Measurements from ENCODE around the gene CORO2A. TPM values are rescaled to one million over a fixed set of nuclear protein-coding genes. Genes with fewer than 3 reads are reported as not detected.
A peak's percentile ranks its signal among the peaks of the same experiment; 100 is the strongest.

The CORO2A gene
- total and polyA plus RNA-seq, 10 of the 15 experiments (the other 5 are each of a cell fraction or from before 2014, with no cell fraction given): 1.0 to 5.3 (median 3.5) TPM

GRCh38 chr9:98075332-98075805 lies 117.1 kb downstream of the CORO2A start:
- SMC1A ChIA-PET (ENCODE audit: uncharacterized antibody, unreplicated experiment): interaction anchor here (0.7 to 2.5 kb wide), 8 partner anchors 10 to 182 kb away, joined by 3 to 13 read pairs (median 4); partner anchors contain the start of gene TRIM14
- Histone ChIP-seq H3K27me3 (replicated peaks in 1 of 2; ENCODE audit: control insufficient read depth in 2 of 2, insufficient read depth in 2 of 2, low read length in 1 of 2) (no peaks in the 10 kb centered on the region), H3K27ac (ENCODE audit: control insufficient read depth, insufficient read depth) (no peak overlapping the region), H3K4me3 (no peak overlapping the region), H3K9me3 (replicated peaks; ENCODE audit: control insufficient read depth, insufficient read depth, low read length) (no peaks in the 10 kb centered on the region), H3K4me2 (ENCODE audit: control insufficient read depth, insufficient read depth) (no peak overlapping the region), H3K4me1 (ENCODE audit: control insufficient read depth, insufficient read depth, low read length) (no peaks in the 10 kb centered on the region), H3K9ac (ENCODE audit: control insufficient read depth, insufficient read depth, low read length) (no peak overlapping the region), H3K79me2 (ENCODE audit: control insufficient read depth, insufficient read depth, low read length) (peaks cover 5% of the 10 kb centered on the region), H2AFZ (ENCODE audit: control insufficient read depth, low read depth, low read length) (no peak overlapping the region), H4K20me1 (ENCODE audit: control insufficient read depth, insufficient read depth) (no peaks in the 10 kb centered on the region), H3K36me3 (ENCODE audit: control insufficient read depth in 2 of 2, insufficient read depth in 2 of 2, low read length in 1 of 2) (peaks cover 5 to 13% of the 10 kb centered on the region in 2 experiments)
- DNase-seq (ENCODE audit: low read depth, low spot score) (no peak), FAIRE-seq (no peak), ATAC-seq (no peak)
- POLR2A ChIA-PET: no interaction called here
- BruUV-seq (replicated peaks): no TSS peak
- no peak for TF ChIP-seq SIN3A (IDR thresholded peaks at IDR 0.05; ENCODE audit: low read depth, low read length)
- TF ChIP-seq HDGF (IDR thresholded peaks at IDR 0.05): 0 out of 2 replicates have a peak, but pooled peaks have one; percentile 59
- in situ Hi-C loops (cut with MboI) (no loop called here), intact Hi-C loops (cut with micrococcal nuclease; ENCODE audit: unreplicated experiment) (loop anchor here (2.0 kb wide), 2 partner anchors 43 to 139 kb away; partner anchors contain the start of gene TRIM14)
- WGBS (ENCODE audit: insufficient coverage, insufficient replicate concordance, low lambda C conversion rate, missing lambda C conversion rate): 3% methylated on average over 6 of the region's 6 CpGs
- RAD21 ChIA-PET (ENCODE audit: unreplicated experiment): interaction anchor here (0.5 to 2.8 kb wide), 4 partner anchors 47 to 189 kb away, joined by 3 to 12 read pairs (median 3); partner anchors contain the start of gene TRMO
- CTCF ChIA-PET: interaction anchor here (1.2 to 4.1 kb wide), 12 partner anchors 9 to 188 kb away, joined by 3 to 41 read pairs (median 8); partner anchors contain the start of gene TBC1D2

- Histone ChIP-seq H3K9me3 (replicated peaks; ENCODE audit: control insufficient read depth, insufficient read depth, low read length) (no peaks in the 10 kb centered on the region), H2AFZ (ENCODE audit: control insufficient read depth, low read depth, low read length) (no peak overlapping the region), H4K20me1 (ENCODE audit: control insufficient read depth, insufficient read depth) (no peaks in the 10 kb centered on the region), H3K36me3 (ENCODE audit: control insufficient read depth in 2 of 2, insufficient read depth in 2 of 2, low read length in 1 of 2) (peaks cover 5 to 14% of the 10 kb centered on the region in 2 experiments), H3K27me3 (replicated peaks in 1 of 2; ENCODE audit: control insufficient read depth in 2 of 2, insufficient read depth in 2 of 2, low read length in 1 of 2) (no peaks in the 10 kb centered on the region), H3K27ac (ENCODE audit: control insufficient read depth, insufficient read depth) (no peak overlapping the region), H3K4me3 (no peak overlapping the region), H3K4me1 (ENCODE audit: control insufficient read depth, insufficient read depth, low read length) (no peaks in the 10 kb centered on the region), H3K4me2 (ENCODE audit: control insufficient read depth, insufficient read depth) (no peak overlapping the region), H3K9ac (ENCODE audit: control insufficient read depth, insufficient read depth, low read length) (no peak overlapping the region), H3K79me2 (ENCODE audit: control insufficient read depth, insufficient read depth, low read length) (peaks cover 5% of the 10 kb centered on the region)
- 9% methylated on average over 13 of the region's 13 CpGs for WGBS (ENCODE audit: insufficient coverage, insufficient replicate concordance, low lambda C conversion rate, missing lambda C conversion rate)
- no peak for DNase-seq (ENCODE audit: low read depth, low spot score)
- ATAC-seq: peak; percentile 81
- RAD21 ChIA-PET (ENCODE audit: unreplicated experiment): interaction anchor here (0.5 to 2.8 kb wide), 11 partner anchors 17 to 190 kb away, joined by 3 to 12 read pairs (median 3); partner anchors contain the start of genes NANS, TBC1D2, TRIM14 and TRMO
- in situ Hi-C loops (cut with MboI): loop anchor here (5.0 to 25.0 kb wide), 2 partner anchors 188 to 713 kb away; partner anchors contain the start of gene ANKS6
- CTCF ChIA-PET: interaction anchor here (0.7 to 4.1 kb wide), 31 partner anchors 10 to 189 kb away, joined by 3 to 41 read pairs (median 5); partner anchors contain the start of genes NANS, TBC1D2 and TRIM14
- POLR2A ChIA-PET: no interaction called here
- no peak for FAIRE-seq
- SMC1A ChIA-PET (ENCODE audit: uncharacterized antibody, unreplicated experiment): interaction anchor here (0.6 to 4.1 kb wide), 15 partner anchors 17 to 209 kb away, joined by 3 to 14 read pairs (median 4); partner anchors contain the start of gene TRIM14
- BruUV-seq (replicated peaks): no TSS peak
- intact Hi-C loops (cut with micrococcal nuclease; ENCODE audit: unreplicated experiment): loop anchor here (1.0 to 2.0 kb wide), 4 partner anchors 44 to 189 kb away; partner anchors contain the start of gene TRIM14
- TF ChIP-seq CEBPZ (IDR thresholded peaks at IDR 0.05; ENCODE audit: low read depth, low read length) (no peak), BCL11A (IDR thresholded peaks at IDR 0.05; ENCODE audit: low read depth, low read length) (no peak), ZBED1 (IDR thresholded peaks at IDR 0.05; ENCODE audit: borderline replicate concordance) (no peak), IKZF2 (IDR thresholded peaks at IDR 0.05) (peak; percentile 37 to 38; a peak in 3 of 4 replicates), NR2C2 (IDR thresholded peaks at IDR 0.05; ENCODE audit: borderline replicate concordance, control insufficient read depth, insufficient read length, low read depth) (no peak), NFIC (IDR thresholded peaks at IDR 0.05; ENCODE audit: low read depth, low read length) (no peak), RB1 (IDR thresholded peaks at IDR 0.05; ENCODE audit: borderline replicate concordance) (peak; percentile 47; the same call in 1 of the 2 replicates), NFYB (IDR thresholded peaks at IDR 0.05; ENCODE audit: insufficient read depth, low read depth, low read length) (no peak), TARDBP (IDR thresholded peaks at IDR 0.05; ENCODE audit: borderline replicate concordance) (0 out of 2 replicates have a peak, but pooled peaks have one; percentile 22), IRF4 (IDR thresholded peaks at IDR 0.05; ENCODE audit: low read depth, low read length) (no peak), NBN (IDR thresholded peaks at IDR 0.05) (no peak)
Observed at GRCh38 chr9:98074115-98074990, 118.1 kb downstream of the CORO2A start.
